ENCODE data around the gene COPS8. TPM values are rescaled to one million over a fixed set of nuclear protein-coding genes. Genes with fewer than 3 reads are reported as not detected.

COPS8 gene
- total and polyA plus RNA-seq, 2 of the 4 experiments (the other 2 are of a cell fraction), result 47.0 to 64.9 TPM

DNA sequence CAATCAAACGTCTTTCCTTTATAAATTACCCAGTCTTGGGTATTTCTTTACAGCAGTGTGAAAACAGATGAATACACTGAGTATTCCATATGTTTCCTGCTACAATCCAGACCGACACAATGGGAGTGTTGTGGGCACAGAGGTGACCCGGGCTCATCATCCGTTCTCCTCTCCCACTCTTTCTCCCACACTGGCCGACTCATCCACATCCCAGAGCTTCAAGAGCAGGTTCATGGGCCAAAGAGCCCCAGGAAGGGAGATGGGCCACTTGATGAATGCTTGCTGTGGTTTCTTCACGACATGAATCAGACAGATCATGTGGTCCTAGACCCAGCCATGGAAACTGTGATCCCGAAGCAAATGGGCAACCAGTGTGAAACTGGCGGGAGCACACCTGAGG, 4.1 kb upstream of the COPS8 start (continued):
- TF ChIP-seq, protein P1, sequence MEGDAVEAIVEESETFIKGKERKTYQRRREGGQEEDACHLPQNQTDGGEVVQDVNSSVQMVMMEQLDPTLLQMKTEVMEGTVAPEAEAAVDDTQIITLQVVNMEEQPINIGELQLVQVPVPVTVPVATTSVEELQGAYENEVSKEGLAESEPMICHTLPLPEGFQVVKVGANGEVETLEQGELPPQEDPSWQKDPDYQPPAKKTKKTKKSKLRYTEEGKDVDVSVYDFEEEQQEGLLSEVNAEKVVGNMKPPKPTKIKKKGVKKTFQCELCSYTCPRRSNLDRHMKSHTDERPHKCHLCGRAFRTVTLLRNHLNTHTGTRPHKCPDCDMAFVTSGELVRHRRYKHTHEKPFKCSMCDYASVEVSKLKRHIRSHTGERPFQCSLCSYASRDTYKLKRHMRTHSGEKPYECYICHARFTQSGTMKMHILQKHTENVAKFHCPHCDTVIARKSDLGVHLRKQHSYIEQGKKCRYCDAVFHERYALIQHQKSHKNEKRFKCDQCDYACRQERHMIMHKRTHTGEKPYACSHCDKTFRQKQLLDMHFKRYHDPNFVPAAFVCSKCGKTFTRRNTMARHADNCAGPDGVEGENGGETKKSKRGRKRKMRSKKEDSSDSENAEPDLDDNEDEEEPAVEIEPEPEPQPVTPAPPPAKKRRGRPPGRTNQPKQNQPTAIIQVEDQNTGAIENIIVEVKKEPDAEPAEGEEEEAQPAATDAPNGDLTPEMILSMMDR (conservative IDR thresholded peaks at IDR 0.05; ENCODE audit: low read depth, low read length), result no peak
- TF ChIP-seq CEBPB (IDR thresholded peaks at IDR 0.05; ENCODE audit: low read depth, low read length), result no peak

DNA sequence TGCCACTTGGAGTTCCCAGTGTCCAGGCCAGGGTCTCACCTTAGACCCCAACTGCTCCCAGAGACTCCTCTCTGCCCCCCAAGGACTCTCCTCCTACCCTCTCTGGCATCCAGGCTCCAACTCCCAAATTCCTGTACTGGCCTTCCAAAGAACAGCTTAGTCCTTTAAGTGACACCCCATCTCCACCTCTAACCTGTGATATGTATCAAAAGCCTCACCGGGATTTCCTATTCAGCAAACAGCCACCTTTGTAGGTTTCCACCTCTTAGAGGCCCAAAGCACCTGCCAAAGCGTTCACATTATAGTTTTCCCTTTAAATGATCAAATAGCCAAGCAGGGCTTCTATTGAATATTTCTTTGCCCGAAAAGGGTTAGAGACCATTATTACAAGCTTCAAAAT, 2.7 kb upstream of the COPS8 start:
- in situ Hi-C loops (cut with MboI; ENCODE audit: low sequenced_read_pairs) (loop anchor here (25.0 kb wide), 1 partner anchor 1446 kb away; no protein-coding TSS in a partner anchor), intact Hi-C loops (cut with micrococcal nuclease) (no loop called here), dilution Hi-C loops (cut with HindIII; ENCODE audit: low sequenced_read_pairs, unreplicated experiment) (no loop called here)
- H2AFZ ChIP-seq (replicated peaks; ENCODE audit: low read length, poor library complexity), result no peak overlapping the region
- no peak for DNase-seq
- H3K14ac ChIP-seq (replicated peaks; ENCODE audit: low read depth, low read length), result no peak overlapping the region
- CTCF ChIA-PET, result no interaction called here
- 0 out of 2 replicates have a peak, but pooled peaks cover 2% of the 10 kb centered on the region for H3K36me3 ChIP-seq (ENCODE audit: control insufficient read depth, insufficient read depth, low read length)
- TF ChIP-seq, protein P1 (conservative IDR thresholded peaks at IDR 0.05; ENCODE audit: low read depth, low read length), result no peak
- BruUV-seq (replicated peaks), result no TSS peak
- POLR2A ChIA-PET (ENCODE audit: unreplicated experiment), result no interaction called here
- no peaks in the 10 kb centered on the region for H3K27me3 ChIP-seq (ENCODE audit: control insufficient read depth, insufficient read depth, low read length)
- no peak overlapping the region for H2BK5ac ChIP-seq (ENCODE audit: low read depth, low read length, poor library complexity, severe bottlenecking)
- no peak overlapping the region for H3K23ac ChIP-seq (ENCODE audit: low read depth, low read length)
- H2BK120ac ChIP-seq (ENCODE audit: low read depth, low read length), result no peak overlapping the region
- H4K5ac ChIP-seq (ENCODE audit: low read depth, low read length), result no peak overlapping the region
- no peak overlapping the region for H2AK9ac ChIP-seq (replicated peaks; ENCODE audit: low read depth, low read length, poor library complexity)
- no peak overlapping the region for H3K4me3 ChIP-seq (ENCODE audit: insufficient read depth, low read depth, low read length)
- WGBS, 2 experiments (ENCODE audit: extremely low coverage in 2 of 2, insufficient read length in 1 of 2), result 95% methylated on average over 3 of the region's 3 CpGs; no CpG with 5 or more reads in 1 of the 2 experiments
- H2BK15ac ChIP-seq (ENCODE audit: low read depth, low read length), result no peak overlapping the region
- no peak overlapping the region for H3K27ac ChIP-seq (ENCODE audit: insufficient read depth, low read length)
- H4K8ac ChIP-seq (ENCODE audit: low read depth in 2 of 2, low read length in 2 of 2), result no peak overlapping the region
- H3K4me2 ChIP-seq (ENCODE audit: low read depth, low read length), result no peak overlapping the region
- H3K4me1 ChIP-seq (ENCODE audit: control insufficient read depth, insufficient read depth, low read length), result no peaks in the 10 kb centered on the region; the same call in 1 of the 2 replicates
- H3K56ac ChIP-seq (ENCODE audit: extremely low read depth, insufficient read depth, low read length), result no peak overlapping the region
- no peak overlapping the region for H4K91ac ChIP-seq (ENCODE audit: insufficient read depth, low read depth, low read length)
- no peak overlapping the region for H3K4ac ChIP-seq (ENCODE audit: low read depth, low read length)
- H3K79me1 ChIP-seq (ENCODE audit: low read depth in 1 of 2, low read length in 2 of 2), result peaks cover 16 to 32% of the 10 kb centered on the region in 2 experiments
- no peak overlapping the region for H2BK20ac ChIP-seq (ENCODE audit: low read depth, low read length)
- H3K9me3 ChIP-seq (ENCODE audit: control insufficient read depth, insufficient read depth, low read length), result no peaks in the 10 kb centered on the region
- no peak overlapping the region for H2AK5ac ChIP-seq (ENCODE audit: low read depth, low read length)
- no peak overlapping the region for H3K18ac ChIP-seq (ENCODE audit: low read depth, low read length)
- no peak for ATAC-seq (ENCODE audit: low read depth)
- H3K9ac ChIP-seq (ENCODE audit: low read depth, low read length), result no peak overlapping the region
- H4K20me1 ChIP-seq (ENCODE audit: insufficient read depth, low read length), result no peaks in the 10 kb centered on the region
- 0 out of 2 replicates have a peak, but pooled peaks cover 4% of the 10 kb centered on the region for H3K9me1 ChIP-seq (ENCODE audit: insufficient read depth, low read length)
